ENCODE results near the gene METAP1D.
A peak's percentile ranks its signal among the peaks of the same experiment; 100 is the strongest.
"Not testable (repeated sequence)": the region's sequence is repeated elsewhere in the genome, so short reads cannot be mapped to it uniquely, and the experiment has no call there.

Gene METAP1D

DNA sequence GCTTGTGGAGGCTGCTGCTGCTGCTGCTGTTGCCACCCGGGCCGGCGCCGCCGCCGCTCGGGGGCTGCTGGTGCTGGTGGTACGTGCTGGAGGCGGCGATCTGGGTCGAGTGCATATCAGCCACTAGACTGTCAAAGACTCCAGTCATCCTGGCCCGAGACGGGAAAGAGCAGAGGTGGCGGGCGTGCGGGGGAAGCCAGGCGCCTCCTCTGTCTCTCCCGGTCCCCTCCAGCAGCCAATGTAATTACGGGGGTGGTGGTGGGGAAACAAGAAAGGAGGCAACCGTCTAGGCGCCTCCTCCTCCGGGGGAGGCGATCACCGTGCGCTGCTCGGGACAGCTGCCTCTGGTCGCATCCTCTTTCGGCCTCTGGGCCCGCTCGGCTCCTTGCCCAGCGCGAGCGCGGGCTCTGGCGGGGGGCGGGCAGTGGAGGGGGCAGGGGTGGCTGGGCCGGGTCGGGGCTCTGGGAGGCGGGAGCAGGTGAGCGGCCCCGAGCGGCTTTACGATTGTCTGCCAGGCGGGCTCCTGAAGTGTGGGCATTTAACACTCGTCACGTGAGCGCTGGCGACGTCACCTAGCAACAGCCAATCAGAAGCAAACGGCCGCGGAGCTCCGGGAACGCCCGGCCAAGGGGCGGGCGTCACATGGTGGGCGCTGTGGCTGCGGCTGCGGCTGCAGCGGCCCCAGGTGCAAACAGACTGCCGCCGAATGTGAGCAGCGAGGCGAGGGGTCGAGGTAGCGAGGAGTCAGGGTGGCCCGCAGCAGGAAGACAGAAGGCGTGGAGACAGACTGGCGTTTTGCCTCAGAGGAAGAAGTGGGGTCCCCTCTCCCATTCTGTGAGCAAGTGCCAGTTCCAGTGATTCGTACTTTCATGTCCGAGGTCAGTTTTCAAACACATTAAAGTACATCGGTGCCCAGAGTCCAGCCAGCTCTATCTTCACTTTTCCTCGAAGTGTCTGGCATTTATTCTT lies 102.9 kb downstream of the METAP1D start, which contains the start of gene DLX2:
DLX2 (minus strand) TSS at position 510 of the 969 bp plus-strand sequence; CDS start at position 148, 362 bp downstream.
- H3K4me1 Mint-ChIP-seq, result peaks cover 44% of the 10 kb centered on the region
- peaks cover 31% of the 10 kb centered on the region for H3K36me3 Mint-ChIP-seq (ENCODE audit: insufficient read depth)
- H3K27ac Mint-ChIP-seq (ENCODE audit: low read depth), result peak within 1 kb of the TSS; percentile 89
- H3K9me3 Mint-ChIP-seq, result no peaks in the 10 kb centered on the region
- ATAC-seq (replicated peaks; ENCODE audit: extremely low read depth, poor library complexity, severe bottlenecking), result peak; percentile 42
- H3K4me3 Mint-ChIP-seq, result peak within 1 kb of the TSS; percentile 83
- DNase-seq (ENCODE audit: low spot score in 2 of 2), result no peak
- peaks cover 84% of the 10 kb centered on the region for H3K27me3 Mint-ChIP-seq

DNA sequence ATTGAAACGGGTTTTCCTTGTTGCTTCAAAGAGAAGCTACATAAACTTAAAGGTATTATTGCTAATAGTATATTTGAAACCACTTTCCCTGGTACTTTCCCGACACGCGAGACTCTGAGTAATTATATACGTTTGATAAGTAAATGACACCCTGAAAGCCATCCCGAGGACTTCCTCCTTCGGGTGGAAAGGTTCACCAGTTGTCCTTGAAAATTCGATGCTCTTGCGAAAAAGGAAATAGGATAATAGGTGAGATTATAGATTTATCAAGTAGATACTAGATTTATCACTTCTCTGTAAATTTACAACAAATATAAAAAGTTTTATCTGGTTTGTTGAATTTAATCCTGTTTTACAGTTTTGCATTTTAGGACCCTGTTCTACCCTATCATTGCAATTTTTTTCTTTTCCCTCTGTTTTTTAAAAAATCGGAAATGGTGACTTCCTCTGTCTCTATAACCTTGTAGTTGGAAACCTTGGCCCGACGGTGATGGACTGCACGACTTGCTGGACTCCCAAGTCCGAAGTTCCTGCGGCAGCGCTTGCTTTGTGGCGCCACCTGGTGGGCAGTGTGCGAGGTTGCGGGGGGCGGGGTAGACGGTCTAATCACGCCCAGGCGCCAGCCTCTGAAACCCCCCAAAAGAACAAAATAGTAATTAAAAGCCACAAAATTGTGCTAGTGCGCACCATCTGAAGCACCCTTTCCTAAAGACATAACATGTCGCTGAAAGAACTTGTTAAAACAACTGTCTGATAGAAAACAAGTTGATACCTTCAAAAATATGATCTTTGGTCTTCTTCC lies 103.9 kb downstream of the METAP1D start:
- ATAC-seq (replicated peaks; ENCODE audit: extremely low read depth, poor library complexity, severe bottlenecking), result peak; percentile 34
- peak overlapping the region; percentile 83 for H3K4me3 Mint-ChIP-seq
- H3K4me1 Mint-ChIP-seq, result peaks cover 49% of the 10 kb centered on the region
- peak overlapping the region; percentile 89 for H3K27ac Mint-ChIP-seq (ENCODE audit: low read depth)
- peaks cover 30% of the 10 kb centered on the region for H3K36me3 Mint-ChIP-seq (ENCODE audit: insufficient read depth)
- H3K9me3 Mint-ChIP-seq, result no peaks in the 10 kb centered on the region
- peak in 1 of 2 donors; percentile 51 for DNase-seq (ENCODE audit: low spot score in 2 of 2)
- H3K27me3 Mint-ChIP-seq, result peaks cover 84% of the 10 kb centered on the region

DNA sequence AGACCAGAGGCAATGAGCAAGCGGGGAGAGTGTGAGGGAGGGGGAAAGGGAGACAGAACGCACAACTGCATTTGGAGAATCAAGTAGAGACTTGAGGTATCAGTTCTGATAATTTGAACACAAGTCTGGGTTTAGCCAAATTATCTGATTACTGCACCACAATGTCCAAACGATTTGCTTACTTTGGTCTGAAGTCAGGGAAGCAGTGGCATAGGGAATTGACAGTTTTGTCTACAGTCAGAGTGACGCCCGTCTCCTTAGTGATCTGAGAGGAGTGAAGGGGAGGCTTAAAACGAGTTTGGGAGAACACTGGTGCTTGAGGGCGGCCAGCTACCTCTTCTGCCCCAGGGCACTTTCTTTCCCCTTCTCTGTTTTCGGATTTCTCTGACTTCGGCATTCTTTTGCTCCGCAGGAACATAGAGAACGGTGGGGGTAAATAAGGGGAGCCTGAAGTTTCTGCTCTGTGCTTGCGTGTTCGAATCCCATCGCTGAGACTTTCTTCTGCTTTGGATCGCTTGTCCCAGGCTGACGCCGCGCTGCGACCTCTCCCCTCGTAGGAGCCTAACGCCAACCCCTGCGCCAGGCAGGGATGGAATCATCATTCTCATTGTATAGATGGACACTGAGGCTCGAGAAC lies 105.8 kb downstream of the METAP1D start:
- H3K27me3 Mint-ChIP-seq, result peaks cover 92% of the 10 kb centered on the region
- peaks cover 47% of the 10 kb centered on the region for H3K4me1 Mint-ChIP-seq

DNA sequence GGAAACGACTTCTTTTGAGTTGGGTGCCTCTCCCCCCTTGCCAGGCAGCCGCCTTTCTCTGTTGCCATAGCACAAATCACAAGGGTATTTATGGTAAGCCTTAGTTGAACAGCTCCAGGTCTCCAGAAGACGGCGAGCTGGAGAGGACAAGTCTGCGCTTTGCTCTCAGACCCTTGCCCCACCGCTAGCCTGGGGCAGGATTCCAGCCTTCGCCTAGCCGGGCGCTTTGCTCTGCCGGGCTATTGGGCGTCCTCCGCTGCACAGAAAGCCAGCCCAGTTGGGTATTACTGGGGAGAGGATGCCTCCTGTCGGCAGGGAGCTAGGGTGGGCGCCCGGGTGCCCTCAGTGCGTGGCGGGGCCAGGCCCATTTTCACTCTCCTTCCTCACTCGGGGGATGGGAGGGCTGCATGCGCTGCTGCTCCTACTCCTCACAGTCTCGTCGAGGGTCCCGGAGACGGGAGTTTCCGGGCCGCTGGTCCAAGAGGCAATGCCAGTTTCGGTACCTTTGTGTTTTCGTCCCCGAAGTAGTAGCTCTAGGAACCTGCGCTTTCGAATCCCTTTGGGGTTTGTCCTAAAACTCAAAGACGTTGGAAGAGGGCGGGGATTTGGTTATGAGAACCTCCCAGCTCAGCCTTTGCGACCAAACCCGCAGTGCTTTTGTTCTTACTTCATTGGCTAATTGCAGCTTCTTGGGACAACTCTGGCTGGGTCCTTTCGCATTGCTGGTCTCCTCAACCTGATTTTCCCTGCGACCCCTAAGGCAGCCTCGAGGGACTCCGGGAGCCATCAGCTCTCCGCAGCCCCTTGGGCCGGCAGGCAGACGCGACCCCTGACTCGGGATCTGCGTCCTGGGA lies 106.6 kb downstream of the METAP1D start:
- peaks cover 28% of the 10 kb centered on the region for H3K36me3 Mint-ChIP-seq (ENCODE audit: insufficient read depth)
- peaks cover 46% of the 10 kb centered on the region for H3K4me1 Mint-ChIP-seq
- no peak overlapping the region for H3K27ac Mint-ChIP-seq (ENCODE audit: low read depth)

More for the DNA sequence above, 105.8 kb downstream of the METAP1D start:
- no peak overlapping the region for H3K27ac Mint-ChIP-seq (ENCODE audit: low read depth)
- H3K36me3 Mint-ChIP-seq (ENCODE audit: insufficient read depth), result peaks cover 28% of the 10 kb centered on the region
- H3K4me3 Mint-ChIP-seq, result peak overlapping the region; percentile 29
- ATAC-seq (replicated peaks; ENCODE audit: extremely low read depth, poor library complexity, severe bottlenecking) (no peak), DNase-seq (ENCODE audit: low spot score in 2 of 2) (no peak)
- H3K9me3 Mint-ChIP-seq, result no peaks in the 10 kb centered on the region

DNA sequence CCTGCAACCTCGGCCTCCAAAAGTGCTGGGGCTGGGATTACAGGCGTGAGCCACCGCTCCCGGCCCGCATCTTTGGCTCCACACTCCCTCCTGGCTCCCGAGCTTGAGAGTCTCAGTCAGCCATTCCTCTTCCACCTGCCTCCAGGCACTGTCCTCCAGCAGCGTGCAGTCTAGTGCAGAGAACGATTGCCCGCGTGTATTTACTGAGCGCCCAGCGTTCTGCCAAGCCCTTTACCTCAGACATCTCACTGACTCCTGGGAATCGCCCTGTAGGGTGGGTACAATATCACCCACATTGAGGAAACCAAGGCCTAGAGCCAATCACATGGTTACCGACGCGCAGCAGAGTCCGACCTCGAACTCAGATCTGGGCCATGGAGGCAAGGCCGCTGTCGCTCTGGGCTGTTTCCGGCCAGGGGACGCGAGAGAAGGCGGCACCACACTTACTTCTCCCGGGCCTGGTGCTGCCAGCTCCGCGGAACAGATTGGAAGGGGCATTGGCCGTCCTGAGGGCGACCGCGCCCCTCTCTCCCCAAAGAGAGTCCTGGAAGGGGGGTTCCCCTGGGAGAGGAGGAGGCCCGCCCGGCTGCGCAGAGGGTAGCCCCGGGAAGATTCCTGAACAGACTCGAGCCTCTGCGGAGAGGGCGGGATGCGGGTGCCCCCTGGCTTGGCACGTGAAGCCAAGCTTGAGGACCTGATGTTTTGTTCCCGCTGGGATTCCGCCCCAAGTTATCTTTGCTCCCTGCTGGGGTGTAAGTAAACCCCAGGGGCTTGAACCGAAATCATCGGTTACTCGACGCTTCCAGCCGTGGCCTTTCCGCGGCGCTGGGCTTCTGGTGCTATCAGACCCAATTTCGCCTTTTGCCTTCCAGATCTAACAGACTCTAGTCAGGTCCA lies 108.2 kb downstream of the METAP1D start:
- no peak for DNase-seq (ENCODE audit: low spot score in 2 of 2)
- H3K4me1 Mint-ChIP-seq, result peaks cover 33% of the 10 kb centered on the region
- H3K4me3 Mint-ChIP-seq, result peak overlapping the region; percentile 15
- H3K9me3 Mint-ChIP-seq, result no peaks in the 10 kb centered on the region
- peaks cover 70% of the 10 kb centered on the region for H3K27me3 Mint-ChIP-seq
- H3K27ac Mint-ChIP-seq (ENCODE audit: low read depth), result no peak overlapping the region
- no peak for ATAC-seq (replicated peaks; ENCODE audit: extremely low read depth, poor library complexity, severe bottlenecking)
- H3K36me3 Mint-ChIP-seq (ENCODE audit: insufficient read depth), result peaks cover 19% of the 10 kb centered on the region

More for the DNA sequence above, 106.6 kb downstream of the METAP1D start:
- Mint-ChIP-seq H3K9me3 (no peaks in the 10 kb centered on the region), H3K4me3 (peak overlapping the region; percentile 4), H3K27me3 (peaks cover 85% of the 10 kb centered on the region)
- DNase-seq (ENCODE audit: low spot score in 2 of 2) (no peak), ATAC-seq (replicated peaks; ENCODE audit: extremely low read depth, poor library complexity, severe bottlenecking) (no peak)

DNA sequence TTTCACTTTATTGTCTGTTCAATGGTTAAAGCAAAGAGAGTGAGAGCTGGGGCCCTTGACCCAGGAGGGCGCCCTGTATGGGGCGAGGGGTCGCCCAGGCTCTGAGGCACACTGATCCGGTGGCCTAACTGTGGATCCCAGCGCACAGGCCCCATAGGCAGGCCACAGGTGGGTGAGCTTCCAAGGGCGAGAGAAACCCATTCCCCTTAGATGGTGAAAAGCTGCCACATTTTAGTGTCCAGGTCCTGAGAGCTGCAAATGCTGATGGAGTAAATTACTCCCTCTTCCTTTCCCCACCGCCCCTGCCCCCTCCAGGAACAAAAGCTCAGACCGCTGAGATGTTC lies 108.8 kb downstream of the METAP1D start:
- DNase-seq (ENCODE audit: low spot score in 2 of 2), result no peak
- peaks cover 71% of the 10 kb centered on the region for H3K27me3 Mint-ChIP-seq
- H3K36me3 Mint-ChIP-seq (ENCODE audit: insufficient read depth), result peaks cover 16% of the 10 kb centered on the region
- H3K4me1 Mint-ChIP-seq, result peaks cover 31% of the 10 kb centered on the region
- H3K4me3 Mint-ChIP-seq, result no peak overlapping the region
- ATAC-seq (replicated peaks; ENCODE audit: extremely low read depth, poor library complexity, severe bottlenecking), result no peak
- no peak overlapping the region for H3K27ac Mint-ChIP-seq (ENCODE audit: low read depth)
- no peaks in the 10 kb centered on the region for H3K9me3 Mint-ChIP-seq

DNA sequence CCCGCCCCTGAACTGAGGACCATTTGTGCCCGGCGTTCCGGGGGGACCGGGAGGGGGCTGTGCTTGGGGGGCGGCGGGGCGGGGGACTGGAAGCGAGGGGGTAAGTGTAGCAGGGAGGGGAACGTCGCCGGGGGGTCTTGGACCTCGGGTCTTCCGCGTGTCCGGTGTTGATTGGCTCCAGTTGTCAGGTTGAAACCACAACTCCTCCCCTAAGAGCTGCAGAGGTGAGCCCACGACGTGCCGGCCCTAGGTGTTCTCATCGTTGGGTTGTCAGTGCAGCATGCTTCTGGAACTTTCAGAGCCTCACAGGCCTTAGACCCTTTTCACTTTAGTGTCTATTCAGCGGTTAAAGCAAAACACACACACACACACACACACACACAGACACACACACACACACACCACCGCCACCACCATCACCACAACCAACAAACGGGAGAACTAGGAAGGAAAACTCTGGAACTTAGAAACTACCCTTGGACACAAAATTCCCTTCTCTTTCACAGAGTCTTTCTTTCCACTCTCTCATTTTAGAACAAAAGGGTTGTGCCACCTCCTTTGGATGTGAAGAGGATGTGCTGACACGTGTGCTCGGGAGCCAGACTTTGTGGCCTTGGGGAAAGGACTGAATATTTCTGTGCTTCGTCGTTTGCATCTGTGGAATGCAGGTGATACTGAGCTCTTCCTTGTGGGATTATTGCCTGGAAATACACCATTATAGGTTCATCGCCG lies 109.7 kb downstream of the METAP1D start:
- Mint-ChIP-seq H3K9me3 (no peaks in the 10 kb centered on the region), H3K27me3 (peaks cover 71% of the 10 kb centered on the region), H3K4me3 (no peak overlapping the region), H3K36me3 (ENCODE audit: insufficient read depth) (peaks cover 10% of the 10 kb centered on the region), H3K27ac (ENCODE audit: low read depth) (no peak overlapping the region), H3K4me1 (peaks cover 24% of the 10 kb centered on the region)
- DNase-seq (ENCODE audit: low spot score in 2 of 2) (no peak), ATAC-seq (replicated peaks; ENCODE audit: extremely low read depth, poor library complexity, severe bottlenecking) (no peak)

DNA sequence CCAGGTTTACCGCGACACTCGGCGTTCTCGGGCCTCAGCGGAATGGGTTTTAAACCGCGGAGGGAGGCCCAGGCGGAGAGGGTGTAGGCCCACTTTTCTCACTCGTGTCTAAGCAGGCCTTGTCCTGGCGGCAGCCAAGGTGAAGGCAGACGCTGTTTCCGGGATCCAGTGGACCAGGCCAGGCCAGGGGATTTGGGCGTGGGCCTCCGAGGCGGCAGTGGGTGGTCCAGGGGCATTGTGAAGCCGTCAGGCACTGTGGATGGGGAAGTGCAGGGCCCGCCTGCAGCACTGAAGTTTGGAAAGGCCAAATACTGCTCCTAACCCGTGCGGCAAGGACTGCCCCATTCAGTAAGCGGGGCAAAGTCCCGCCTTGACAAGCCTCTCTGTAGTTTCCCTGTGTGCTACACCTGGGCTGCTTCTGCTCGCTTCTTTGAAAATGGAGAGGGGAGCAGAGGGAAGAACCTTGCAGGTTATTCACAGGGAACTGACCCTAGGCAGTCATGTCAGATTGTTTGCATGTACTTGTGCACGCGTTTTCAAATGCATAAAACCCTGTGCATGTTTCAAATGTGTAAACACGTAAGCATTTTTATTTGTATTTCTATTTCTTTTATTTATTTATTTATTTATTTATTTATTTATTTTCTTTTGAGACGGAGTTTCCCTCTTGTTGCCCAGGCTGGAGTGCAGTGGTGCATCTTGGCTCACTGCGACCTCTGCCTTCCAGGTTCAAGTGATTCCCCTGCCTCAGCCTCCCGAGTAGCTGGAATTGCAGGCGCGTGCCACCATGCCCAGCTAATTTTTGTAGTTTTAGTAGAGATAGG lies 110.4 kb downstream of the METAP1D start:
- peaks cover 22% of the 10 kb centered on the region for H3K4me1 Mint-ChIP-seq

DNA sequence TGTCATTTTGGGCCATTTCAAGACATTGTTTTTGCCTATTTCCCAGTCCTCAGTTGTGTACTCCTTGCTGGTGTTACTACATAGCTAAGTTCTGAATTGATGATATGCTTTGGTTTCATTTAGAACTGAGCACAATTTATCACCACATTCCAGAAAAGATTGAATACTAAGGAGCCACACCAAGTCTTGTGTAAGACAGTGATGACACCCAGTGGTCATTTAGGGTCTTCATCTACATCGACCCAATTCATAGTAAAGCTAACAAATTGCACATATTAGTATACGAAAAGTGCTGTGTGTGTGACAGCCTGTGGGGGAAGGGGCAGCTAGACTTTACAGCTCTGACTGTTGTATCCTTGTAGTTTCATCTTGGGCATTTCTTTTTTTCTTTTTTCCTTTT lies 113.9 kb downstream of the METAP1D start:
- peaks cover 53% of the 10 kb centered on the region for H3K27me3 Mint-ChIP-seq
- H3K27ac Mint-ChIP-seq (ENCODE audit: low read depth), result no peak overlapping the region
- DNase-seq (ENCODE audit: low spot score in 2 of 2), result no peak
- H3K4me3 Mint-ChIP-seq, result no peak overlapping the region
- H3K36me3 Mint-ChIP-seq (ENCODE audit: insufficient read depth), result no peaks in the 10 kb centered on the region
- no peaks in the 10 kb centered on the region for H3K9me3 Mint-ChIP-seq
- ATAC-seq (replicated peaks; ENCODE audit: extremely low read depth, poor library complexity, severe bottlenecking), result no peak
- no peaks in the 10 kb centered on the region for H3K4me1 Mint-ChIP-seq

More for the DNA sequence above, 110.4 kb downstream of the METAP1D start:
- Mint-ChIP-seq H3K27me3 (peaks cover 71% of the 10 kb centered on the region), H3K4me3 (no peak overlapping the region), H3K27ac (ENCODE audit: low read depth) (no peak overlapping the region), H3K36me3 (ENCODE audit: insufficient read depth) (peaks cover 10% of the 10 kb centered on the region), H3K9me3 (no peaks in the 10 kb centered on the region)
- DNase-seq (ENCODE audit: low spot score in 2 of 2) (no peak), ATAC-seq (replicated peaks; ENCODE audit: extremely low read depth, poor library complexity, severe bottlenecking) (no peak)

DNA sequence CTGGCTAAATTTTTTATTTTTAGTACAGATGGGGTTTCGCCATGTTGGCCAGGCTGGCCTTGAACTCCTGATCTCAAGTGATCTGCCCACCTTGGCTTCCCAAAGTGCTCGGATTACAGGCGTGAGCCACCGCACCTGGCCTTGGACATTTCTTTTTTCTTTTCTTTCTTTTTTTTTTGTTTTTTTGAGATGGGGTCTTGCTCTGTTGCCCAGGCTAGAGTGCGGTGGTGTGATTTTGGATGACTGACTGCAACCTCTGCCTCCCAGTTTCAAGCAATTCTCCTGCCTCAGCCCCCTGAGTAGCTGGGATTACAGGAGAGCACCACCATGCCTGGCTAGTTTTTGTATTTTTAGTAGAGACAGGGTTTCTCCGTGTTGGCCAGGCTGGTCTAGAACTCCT lies 114.4 kb downstream of the METAP1D start:
- not testable (repeated sequence) for H3K4me3 Mint-ChIP-seq; H3K27ac Mint-ChIP-seq (ENCODE audit: low read depth); DNase-seq (ENCODE audit: low spot score in 2 of 2); H3K4me1 Mint-ChIP-seq; H3K9me3 Mint-ChIP-seq; ATAC-seq (replicated peaks; ENCODE audit: extremely low read depth, poor library complexity, severe bottlenecking); H3K36me3 Mint-ChIP-seq (ENCODE audit: insufficient read depth)
- peaks cover 53% of the 10 kb centered on the region for H3K27me3 Mint-ChIP-seq
